Activated T-cell treated with anti-CD3 and anti-CD28 coated beads for 24 hours (primary cell): ENCODE data around the gene SENP7.
"Not testable (repeated sequence)": the region's sequence is repeated elsewhere in the genome, so short reads cannot be mapped to it uniquely, and the experiment has no call there.

ENCODE experiments used
- DNase-seq: peaks from one replicate; pipeline ENCODE4 v3.0.0-alpha.2; 2020; ENCODE audit warnings: low read depth

Gene SENP7

GRCh38 chr3:101454629-101455028, 58.4 kb downstream of the SENP7 start:
- DNase-seq = no peak

GRCh38 chr3:101453961-101454360, 59.1 kb downstream of the SENP7 start:
- DNase-seq = no peak

- DNase-seq = not testable (repeated sequence)
These were observed 74.4 kb downstream of the SENP7 start for GRCh38 chr3:101438641-101439040.

GRCh38 chr3:101433652-101434051, 79.4 kb downstream of the SENP7 start:
- DNase-seq = no peak

- DNase-seq = no peak
These were observed 88.8 kb downstream of the SENP7 start for GRCh38 chr3:101423984-101424888.

- DNase-seq = no peak
These were observed 94.2 kb downstream of the SENP7 start for GRCh38 chr3:101418851-101419250.

GRCh38 chr3:101414121-101414520, 98.9 kb downstream of the SENP7 start:
- DNase-seq = no peak

- no peak for DNase-seq
These were observed 99.4 kb downstream of the SENP7 start for GRCh38 chr3:101413656-101414055.

GRCh38 chr3:101391413-101391950, 121.5 kb downstream of the SENP7 start:
- no peak for DNase-seq

- no peak for DNase-seq
These were observed 124.3 kb downstream of the SENP7 start for GRCh38 chr3:101388706-101389105.

- no peak for DNase-seq
These were observed 125.7 kb downstream of the SENP7 start for GRCh38 chr3:101387351-101387750.

- no peak for DNase-seq
These were observed 128.6 kb downstream of the SENP7 start for GRCh38 chr3:101384426-101384825.

- no peak for DNase-seq
These were observed 129.4 kb downstream of the SENP7 start for GRCh38 chr3:101383656-101384055.

- DNase-seq = no peak
These were observed 129.8 kb downstream of the SENP7 start for GRCh38 chr3:101383156-101383575.

GRCh38 chr3:101381809-101382208, 131.2 kb downstream of the SENP7 start:
- no peak for DNase-seq

GRCh38 chr3:101379658-101380376, 133.2 kb downstream of the SENP7 start:
- DNase-seq = no peak

GRCh38 chr3:101377796-101378195, 135.2 kb downstream of the SENP7 start:
- no peak for DNase-seq

- no peak for DNase-seq
These were observed 135.8 kb downstream of the SENP7 start for GRCh38 chr3:101377209-101377608.

- no peak for DNase-seq
These were observed 137.4 kb downstream of the SENP7 start for GRCh38 chr3:101375586-101375985.

- DNase-seq = no peak
These were observed 150.6 kb downstream of the SENP7 start for GRCh38 chr3:101362406-101362805.

- no peak for DNase-seq
These were observed 161.2 kb downstream of the SENP7 start for GRCh38 chr3:101351829-101352228.

- no peak for DNase-seq
These were observed 172.4 kb downstream of the SENP7 start for GRCh38 chr3:101340591-101340990.

GRCh38 chr3:101333883-101334282, 179.1 kb downstream of the SENP7 start:
- DNase-seq = no peak
